ENCODE data around the gene INPP5D. TPM values are rescaled to one million over a fixed set of nuclear protein-coding genes. Genes with fewer than 3 reads are reported as not detected.

Gene INPP5D
- total and polyA plus RNA-seq, 2 of the 8 experiments (the other 6 are each of a cell fraction or from before 2014, with no cell fraction given) = 4.5 to 7.1 TPM

DNA sequence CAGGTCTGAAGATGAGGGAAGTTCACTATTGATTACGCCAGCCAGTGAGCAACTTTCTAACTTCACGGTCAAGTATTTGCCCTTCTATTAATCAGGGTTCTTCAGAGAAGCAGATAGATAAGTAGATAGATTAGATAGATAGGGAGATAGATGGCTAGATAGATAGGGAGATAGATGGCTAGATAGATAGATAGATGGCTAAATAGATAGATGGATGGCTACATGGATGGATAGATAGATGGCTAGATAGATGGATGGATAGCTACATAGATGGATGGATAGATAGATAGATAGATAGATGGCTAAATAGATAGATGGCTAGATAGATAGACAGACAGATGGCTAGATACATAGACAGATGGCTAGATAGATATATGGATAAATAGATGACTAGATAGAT, 4.8 kb upstream of the INPP5D start:
- 94% methylated on average over 2 of the region's 2 CpGs; no CpG with 5 or more reads in 1 of the 2 experiments for WGBS, 2 experiments (ENCODE audit: extremely low coverage in 1 of 2, insufficient coverage in 1 of 2, insufficient read length in 1 of 2, insufficient replicate concordance in 2 of 2, low coverage in 1 of 2, low lambda C conversion rate in 2 of 2, missing lambda C conversion rate in 1 of 2)
- Histone ChIP-seq H4K20me1 (replicated peaks in 1 of 2; ENCODE audit: control insufficient read depth in 1 of 2, insufficient read depth in 2 of 2, low read length in 2 of 2) (no peaks in the 10 kb centered on the region), H2BK5ac (ENCODE audit: low read depth, low read length) (no peak overlapping the region), H3K79me2 (ENCODE audit: control insufficient read depth in 1 of 2, insufficient read depth in 2 of 2, low read length in 2 of 2) (no peaks in the 10 kb centered on the region), H4K8ac (ENCODE audit: extremely low read depth, insufficient read depth, low read length) (no peak overlapping the region), H3K23ac (ENCODE audit: insufficient read length) (no peak overlapping the region), H2BK120ac (replicated peaks; ENCODE audit: low read depth, low read length) (no peak overlapping the region), H3K23me2 (ENCODE audit: low read depth, low read length) (peaks cover 8% of the 10 kb centered on the region; the same call in 1 of the 2 replicates), H3K56ac (replicated peaks; ENCODE audit: insufficient read length, low read depth, low read length) (no peak overlapping the region), H2BK20ac (ENCODE audit: low read length) (no peak overlapping the region), H3K27me3 (replicated peaks in 1 of 4; ENCODE audit: control insufficient read depth in 3 of 4, extremely low read depth in 1 of 4, insufficient read depth in 3 of 4, low read length in 3 of 4) (no peaks in the 10 kb centered on the region; a peak in 1 of 7 replicates), H2BK12ac (ENCODE audit: low read depth, low read length) (no peak overlapping the region), H3K18ac (ENCODE audit: extremely low read depth, low read length) (no peak overlapping the region), H3K79me1 (ENCODE audit: low read depth, low read length) (no peaks in the 10 kb centered on the region), H3K36me3 (ENCODE audit: control insufficient read depth in 2 of 4, insufficient read depth in 4 of 4, low read length in 3 of 4) (no peaks in the 10 kb centered on the region), H2AK5ac (ENCODE audit: low read depth, low read length) (no peak overlapping the region), H2AFZ (ENCODE audit: low read length) (no peak overlapping the region), H4K91ac (replicated peaks; ENCODE audit: insufficient read length, low read length) (no peak overlapping the region), H3K9me3 (ENCODE audit: insufficient read depth in 2 of 2, low read depth in 1 of 2, low read length in 1 of 2) (no peaks in the 10 kb centered on the region), H3K27ac (ENCODE audit: low read depth, low read length) (no peak overlapping the region), H3K4ac (replicated peaks; ENCODE audit: insufficient read length, low read depth, low read length) (no peak overlapping the region), H3K4me2 (ENCODE audit: insufficient read depth in 1 of 2, low read depth in 2 of 2, low read length in 2 of 2) (no peak overlapping the region), H2BK15ac (ENCODE audit: low read length) (no peak overlapping the region), H3K9ac (replicated peaks in 1 of 4; ENCODE audit: extremely low read depth in 1 of 4, low read depth in 3 of 4, low read length in 3 of 4) (no peak overlapping the region), H3K4me3 (ENCODE audit: extremely low read depth in 1 of 4, insufficient read depth in 2 of 4, low read depth in 3 of 4, low read length in 4 of 4) (no peak overlapping the region), H3K4me1 (replicated peaks in 1 of 4; ENCODE audit: control insufficient read depth in 3 of 4, insufficient read depth in 4 of 4, low read length in 3 of 4) (peaks cover 5 to 13% (median 6%) of the 10 kb centered on the region in 4 experiments), H3K14ac (ENCODE audit: insufficient read length) (no peak overlapping the region), H4K5ac (ENCODE audit: insufficient read length, low read depth, low read length) (no peak overlapping the region)
- CTCF ChIA-PET (ENCODE audit: partially characterized antibody) = interaction anchor here (0.6 to 5.1 kb wide), 9 partner anchors 10 to 196 kb away, joined by 3 to 34 read pairs (median 5); partner anchors contain the start of gene ATG16L1
- POLR2A ChIA-PET (ENCODE audit: partially characterized antibody) = no interaction called here
- no peak for DNase-seq (ENCODE audit: low read depth in 1 of 2, low spot score in 2 of 2)
- no peak for FAIRE-seq
- no peak for TF ChIP-seq BCL11A (IDR thresholded peaks at IDR 0.05; ENCODE audit: low read depth in 2 of 2, low read length in 2 of 2)

All from H1 (cell line).